ENCODE data around the gene TRMT2A.
A peak's percentile ranks its signal among the peaks of the same experiment; 100 is the strongest.

Gene TRMT2A

GRCh38 chr22:20113551-20114310 lies 3.3 kb downstream of the TRMT2A start:
- Histone ChIP-seq H3K4me1 (peaks cover 3% of the 10 kb centered on the region), H3K9me3 (no peaks in the 10 kb centered on the region), H3K4me3 (no peak overlapping the region), H3K36me3 (replicated peaks) (peaks cover 83% of the 10 kb centered on the region), H3K27me3 (ENCODE audit: low read depth) (no peaks in the 10 kb centered on the region)
- in situ Hi-C loops (cut with MboI; ENCODE audit: low sequenced_read_pairs): no loop called here
- DNase-seq (ENCODE audit: low spot score in 2 of 2): no peak

GRCh38 chr22:20112623-20113511 lies 4.2 kb downstream of the TRMT2A start:
- in situ Hi-C loops (cut with MboI; ENCODE audit: low sequenced_read_pairs): no loop called here
- Histone ChIP-seq H3K36me3 (replicated peaks) (peaks cover 83% of the 10 kb centered on the region), H3K4me3 (no peak overlapping the region), H3K9me3 (no peaks in the 10 kb centered on the region), H3K27me3 (ENCODE audit: low read depth) (no peaks in the 10 kb centered on the region), H3K4me1 (no peaks in the 10 kb centered on the region)
- DNase-seq (ENCODE audit: low spot score in 2 of 2): no peak

- in situ Hi-C loops (cut with MboI; ENCODE audit: low sequenced_read_pairs): no loop called here
- H3K4me1 ChIP-seq: no peaks in the 10 kb centered on the region
- no peak for DNase-seq (ENCODE audit: low spot score in 2 of 2)
Observed at GRCh38 chr22:20111689-20112622, 5.1 kb downstream of the TRMT2A start.

GRCh38 chr22:20111045-20111688 lies 5.9 kb downstream of the TRMT2A start:
- in situ Hi-C loops (cut with MboI; ENCODE audit: low sequenced_read_pairs): no loop called here
- peaks cover 96% of the 10 kb centered on the region for H3K36me3 ChIP-seq (replicated peaks)

More at GRCh38 chr22:20111689-20112622, 5.1 kb downstream of the TRMT2A start:
- no peaks in the 10 kb centered on the region for H3K27me3 ChIP-seq (ENCODE audit: low read depth)
- H3K4me3 ChIP-seq: no peak overlapping the region
- H3K9me3 ChIP-seq: no peaks in the 10 kb centered on the region
- peaks cover 91% of the 10 kb centered on the region for H3K36me3 ChIP-seq (replicated peaks)

GRCh38 chr22:20110359-20110985 lies 6.6 kb downstream of the TRMT2A start:
- H3K36me3 ChIP-seq (replicated peaks): peaks cover 98% of the 10 kb centered on the region
- no peaks in the 10 kb centered on the region for H3K9me3 ChIP-seq
- H3K4me1 ChIP-seq: no peaks in the 10 kb centered on the region
- H3K4me3 ChIP-seq: no peak overlapping the region
- in situ Hi-C loops (cut with MboI; ENCODE audit: low sequenced_read_pairs): no loop called here
- DNase-seq (ENCODE audit: low spot score in 2 of 2): no peak
- no peaks in the 10 kb centered on the region for H3K27me3 ChIP-seq (ENCODE audit: low read depth)

More at GRCh38 chr22:20111045-20111688, 5.9 kb downstream of the TRMT2A start:
- DNase-seq (ENCODE audit: low spot score in 2 of 2): peak; percentile 40 to 66
- H3K4me3 ChIP-seq: no peak overlapping the region
- no peaks in the 10 kb centered on the region for H3K4me1 ChIP-seq
- H3K27me3 ChIP-seq (ENCODE audit: low read depth): no peaks in the 10 kb centered on the region
- H3K9me3 ChIP-seq: no peaks in the 10 kb centered on the region

GRCh38 chr22:20109411-20110358 lies 7.3 kb downstream of the TRMT2A start:
- Histone ChIP-seq H3K4me3 (no peak overlapping the region), H3K4me1 (no peaks in the 10 kb centered on the region), H3K9me3 (no peaks in the 10 kb centered on the region), H3K27me3 (ENCODE audit: low read depth) (no peaks in the 10 kb centered on the region), H3K36me3 (replicated peaks) (peaks cover 99% of the 10 kb centered on the region)
- no peak for DNase-seq (ENCODE audit: low spot score in 2 of 2)
- in situ Hi-C loops (cut with MboI; ENCODE audit: low sequenced_read_pairs): no loop called here

- no peak for DNase-seq (ENCODE audit: low spot score in 2 of 2)
- Histone ChIP-seq H3K27me3 (ENCODE audit: low read depth) (no peaks in the 10 kb centered on the region), H3K36me3 (replicated peaks) (peaks cover 96% of the 10 kb centered on the region), H3K4me1 (no peaks in the 10 kb centered on the region), H3K9me3 (no peaks in the 10 kb centered on the region), H3K4me3 (no peak overlapping the region)
- in situ Hi-C loops (cut with MboI; ENCODE audit: low sequenced_read_pairs): no loop called here
Observed at GRCh38 chr22:20108757-20109230, 8.2 kb downstream of the TRMT2A start.

- H3K27me3 ChIP-seq (ENCODE audit: low read depth): no peaks in the 10 kb centered on the region
- H3K4me1 ChIP-seq: peaks cover 1% of the 10 kb centered on the region; the same call in 1 of the 2 replicates
- H3K9me3 ChIP-seq: no peaks in the 10 kb centered on the region
- H3K4me3 ChIP-seq: no peak overlapping the region
- peaks cover 96% of the 10 kb centered on the region for H3K36me3 ChIP-seq (replicated peaks)
- in situ Hi-C loops (cut with MboI; ENCODE audit: low sequenced_read_pairs): no loop called here
- DNase-seq (ENCODE audit: low spot score in 2 of 2): no peak
Observed at GRCh38 chr22:20107951-20108756, 8.9 kb downstream of the TRMT2A start.

- Histone ChIP-seq H3K9me3 (no peaks in the 10 kb centered on the region), H3K4me3 (no peak overlapping the region), H3K36me3 (replicated peaks) (peaks cover 96% of the 10 kb centered on the region), H3K4me1 (peaks cover 3% of the 10 kb centered on the region; the same call in 1 of the 2 replicates), H3K27me3 (ENCODE audit: low read depth) (no peaks in the 10 kb centered on the region)
- in situ Hi-C loops (cut with MboI; ENCODE audit: low sequenced_read_pairs): no loop called here
- no peak for DNase-seq (ENCODE audit: low spot score in 2 of 2)
Observed at GRCh38 chr22:20107471-20107901, 9.5 kb downstream of the TRMT2A start.

- peaks cover 3% of the 10 kb centered on the region; the same call in 1 of the 2 replicates for H3K4me1 ChIP-seq
- in situ Hi-C loops (cut with MboI; ENCODE audit: low sequenced_read_pairs): no loop called here
- H3K36me3 ChIP-seq (replicated peaks): peaks cover 96% of the 10 kb centered on the region
- no peaks in the 10 kb centered on the region for H3K27me3 ChIP-seq (ENCODE audit: low read depth)
- H3K9me3 ChIP-seq: no peaks in the 10 kb centered on the region
- no peak for DNase-seq (ENCODE audit: low spot score in 2 of 2)
- no peak overlapping the region for H3K4me3 ChIP-seq
Observed at GRCh38 chr22:20106849-20107237, 10.2 kb downstream of the TRMT2A start.

GRCh38 chr22:20106205-20106848 lies 10.7 kb downstream of the TRMT2A start:
- in situ Hi-C loops (cut with MboI; ENCODE audit: low sequenced_read_pairs): no loop called here
- no peak overlapping the region for H3K4me3 ChIP-seq
- no peaks in the 10 kb centered on the region for H3K27me3 ChIP-seq (ENCODE audit: low read depth)
- peaks cover 3% of the 10 kb centered on the region; the same call in 1 of the 2 replicates for H3K4me1 ChIP-seq
- DNase-seq (ENCODE audit: low spot score in 2 of 2): no peak
- H3K36me3 ChIP-seq (replicated peaks): peaks cover 97% of the 10 kb centered on the region
- H3K9me3 ChIP-seq: no peaks in the 10 kb centered on the region

All from HAP-1 (cell line).